Liver (tissue), 3 donors: ENCODE measurements around the gene IGF2R.

ENCODE experiments used
- ATF3 ChIP-seq: IDR thresholded peaks from 2 replicates; pipeline ENCODE4 v1.6.1; 2016; ENCODE audit warnings: antibody characterized with exemption
- CTCF ChIP-seq: fragments of 150-350 bp; IDR thresholded peaks from 2 replicates; pipeline ENCODE4 v1.5.1; 2017; ENCODE audit warnings: improper control_type of control experiment, low read depth, low read length; ENCODE audit not compliant: missing input control
- JUND ChIP-seq, 2 donors: IDR thresholded peaks; 2 replicates each; pipeline ENCODE4 v1.6.1; 2016; ENCODE audit warnings: antibody characterized with exemption in 2 of 2
- REST ChIP-seq: IDR thresholded peaks from 2 replicates; pipeline ENCODE4 v1.6.1; 2016; ENCODE audit warnings: antibody characterized with exemption, mild to moderate bottlenecking
- TAF1 ChIP-seq: conservative IDR thresholded peaks from 2 replicates; pipeline ENCODE4 v1.6.1; 2016; ENCODE audit warnings: antibody characterized with exemption, mild to moderate bottlenecking
- YY1 ChIP-seq: IDR thresholded peaks from 2 replicates; pipeline ENCODE4 v1.6.1; 2016; ENCODE audit warnings: antibody characterized with exemption, mild to moderate bottlenecking
- TF ChIP-seq, protein P1 (sequence below): IDR thresholded peaks from 2 replicates; pipeline ENCODE4 v1.6.1; 2016; ENCODE audit warnings: antibody characterized with exemption
- donor health status: healthy.
- donor health status: healthy.

DNA sequence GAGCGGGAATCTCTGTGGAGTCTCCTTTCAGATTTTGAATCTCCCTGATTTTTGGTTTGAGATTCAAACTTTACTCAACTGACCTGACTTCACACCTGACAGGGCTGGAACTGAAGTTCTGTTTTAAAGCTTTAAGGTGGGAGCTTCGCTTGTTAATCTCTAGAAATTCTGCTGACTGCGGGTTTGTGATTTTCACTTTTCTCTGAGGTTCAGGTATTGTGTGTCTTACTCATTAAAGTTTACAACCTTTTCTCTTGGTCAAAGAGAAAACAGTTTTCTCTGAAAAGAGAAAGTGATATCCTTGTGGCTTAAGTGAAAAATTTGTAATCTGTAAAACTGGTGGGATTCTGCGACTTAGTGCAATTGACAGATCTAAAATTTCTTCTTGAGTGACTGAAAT lies 20.7 kb upstream of the IGF2R start:
- no peak for TF ChIP-seq TAF1
- no peak for TF ChIP-seq JUND (IDR thresholded peaks at IDR 0.05)
- no peak for TF ChIP-seq CTCF
- TF ChIP-seq, protein P1, sequence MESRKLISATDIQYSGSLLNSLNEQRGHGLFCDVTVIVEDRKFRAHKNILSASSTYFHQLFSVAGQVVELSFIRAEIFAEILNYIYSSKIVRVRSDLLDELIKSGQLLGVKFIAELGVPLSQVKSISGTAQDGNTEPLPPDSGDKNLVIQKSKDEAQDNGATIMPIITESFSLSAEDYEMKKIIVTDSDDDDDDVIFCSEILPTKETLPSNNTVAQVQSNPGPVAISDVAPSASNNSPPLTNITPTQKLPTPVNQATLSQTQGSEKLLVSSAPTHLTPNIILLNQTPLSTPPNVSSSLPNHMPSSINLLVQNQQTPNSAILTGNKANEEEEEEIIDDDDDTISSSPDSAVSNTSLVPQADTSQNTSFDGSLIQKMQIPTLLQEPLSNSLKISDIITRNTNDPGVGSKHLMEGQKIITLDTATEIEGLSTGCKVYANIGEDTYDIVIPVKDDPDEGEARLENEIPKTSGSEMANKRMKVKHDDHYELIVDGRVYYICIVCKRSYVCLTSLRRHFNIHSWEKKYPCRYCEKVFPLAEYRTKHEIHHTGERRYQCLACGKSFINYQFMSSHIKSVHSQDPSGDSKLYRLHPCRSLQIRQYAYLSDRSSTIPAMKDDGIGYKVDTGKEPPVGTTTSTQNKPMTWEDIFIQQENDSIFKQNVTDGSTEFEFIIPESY, result no peak
- no peak for TF ChIP-seq YY1
- TF ChIP-seq REST, result no peak
- TF ChIP-seq ATF3, result no peak
